HEK293T (cell line): Measurements from ENCODE around the gene MGAT5.

Experiments used
- CTCF ChIA-PET: fragments of 350-600 bp; formaldehyde crosslinking; extraction: SDS; loops from one replicate; lab custom pipeline; 2021; ENCODE audit warnings: antibody characterized with exemption, inconsistent platforms; lab: Yijun Ruan, JAX
- POLR2A ChIA-PET: fragments of 350-600 bp; formaldehyde crosslinking; extraction: SDS; loops from one replicate; lab custom pipeline; 2020; ENCODE audit warnings: antibody characterized with exemption, inconsistent platforms; lab: Yijun Ruan, JAX
- DNase-seq: peaks from one replicate; pipeline ENCODE4 v3.0.0; 2012; ENCODE audit warnings: mixed read lengths; ENCODE audit errors: extremely low spot score
- ARNT ChIP-seq: fragments of 450-650 bp; IDR thresholded peaks from 2 replicates; pipeline ENCODE4 v1.6.1; 2017; ENCODE audit warnings: mild to moderate bottlenecking
- BHLHE40 ChIP-seq: fragments of 450-650 bp; IDR thresholded peaks from 2 replicates; pipeline ENCODE4 v1.6.1; 2016; ENCODE audit warnings: mild to moderate bottlenecking, moderate library complexity, borderline replicate concordance
- CTBP1 ChIP-seq: fragments of 450-650 bp; IDR thresholded peaks from 2 replicates; pipeline ENCODE4 v1.6.1; 2016; ENCODE audit warnings: borderline replicate concordance
- ELF4 ChIP-seq: fragments of 450-650 bp; IDR thresholded peaks from 2 replicates; pipeline ENCODE4 v1.6.1; 2017; ENCODE audit warnings: antibody characterized with exemption
- FOXA1 ChIP-seq: fragments of 450-650 bp; IDR thresholded peaks from 2 replicates; pipeline ENCODE4 v1.6.1; 2016; ENCODE audit warnings: mild to moderate bottlenecking
- FOXK2 ChIP-seq: fragments of 450-650 bp; IDR thresholded peaks from 2 replicates; pipeline ENCODE4 v1.6.1; 2016; ENCODE audit warnings: mild to moderate bottlenecking
- FOXM1 ChIP-seq: fragments of 450-650 bp; IDR thresholded peaks from 2 replicates; pipeline ENCODE4 v1.6.1; 2017; ENCODE audit warnings: mild to moderate bottlenecking, borderline replicate concordance
- HDGF ChIP-seq: fragments of 450-650 bp; IDR thresholded peaks from 2 replicates; pipeline ENCODE4 v1.6.1; 2017; ENCODE audit warnings: antibody characterized with exemption, borderline replicate concordance
- L3MBTL2 ChIP-seq: fragments of 450-650 bp; conservative IDR thresholded peaks from 2 replicates; pipeline ENCODE4 v1.6.1; 2016; ENCODE audit warnings: mild to moderate bottlenecking
- LEF1 ChIP-seq: fragments of 450-650 bp; IDR thresholded peaks from 2 replicates; pipeline ENCODE4 v1.6.1; 2017; ENCODE audit warnings: mild to moderate bottlenecking, borderline replicate concordance
- NFRKB ChIP-seq: fragments of 450-650 bp; IDR thresholded peaks from 2 replicates; pipeline ENCODE4 v1.6.1; 2016; ENCODE audit warnings: mild to moderate bottlenecking, moderate library complexity
- PKNOX1 ChIP-seq: fragments of 450-650 bp; IDR thresholded peaks from 2 replicates; pipeline ENCODE4 v1.6.1; 2016
- SP1 ChIP-seq: fragments of 450-650 bp; IDR thresholded peaks from 2 replicates; pipeline ENCODE4 v1.6.1; 2017
- SUZ12 ChIP-seq: fragments of 450-650 bp; IDR thresholded peaks from 2 replicates; pipeline ENCODE4 v1.6.1; 2016; ENCODE audit warnings: mild to moderate bottlenecking
- TARDBP ChIP-seq: fragments of 450-650 bp; IDR thresholded peaks from 2 replicates; pipeline ENCODE4 v1.6.1; 2016
- ZNF384 ChIP-seq: fragments of 450-650 bp; IDR thresholded peaks from 2 replicates; pipeline ENCODE4 v1.6.1; 2016

MGAT5 gene

GRCh38 chr2:134359367-134360081 lies 105.7 kb downstream of the MGAT5 start:
- no peak for DNase-seq
- CTCF ChIA-PET, result no interaction called here
- POLR2A ChIA-PET, result no interaction called here
- no peak for TF ChIP-seq FOXM1
- no peak for TF ChIP-seq LEF1
- TF ChIP-seq BHLHE40, result no peak
- TF ChIP-seq PKNOX1, result no peak
- no peak for TF ChIP-seq HDGF
- no peak for TF ChIP-seq SP1
- TF ChIP-seq L3MBTL2, result no peak
- no peak for TF ChIP-seq FOXA1
- TF ChIP-seq ARNT, result no peak
- no peak for TF ChIP-seq NFRKB
- TF ChIP-seq FOXK2, result no peak
- TF ChIP-seq ELF4, result no peak
- no peak for TF ChIP-seq TARDBP
- no peak for TF ChIP-seq SUZ12
- no peak for TF ChIP-seq CTBP1
- no peak for TF ChIP-seq ZNF384

GRCh38 chr2:134360745-134361487 lies 107.0 kb downstream of the MGAT5 start:
- POLR2A ChIA-PET, result no interaction called here
- CTCF ChIA-PET, result interaction anchor here (0.5 kb wide), 1 partner anchor 868 kb away, joined by 5 read pairs; no protein-coding TSS in a partner anchor
- DNase-seq, result no peak
- TF ChIP-seq ZNF384 (no peak), LEF1 (no peak), ARNT (no peak), FOXA1 (no peak), FOXM1 (no peak), BHLHE40 (no peak), TARDBP (no peak), PKNOX1 (no peak), HDGF (no peak), L3MBTL2 (no peak), SUZ12 (no peak)

GRCh38 chr2:134361648-134362047 lies 107.8 kb downstream of the MGAT5 start:
- CTCF ChIA-PET, result no interaction called here
- POLR2A ChIA-PET, result no interaction called here
- TF ChIP-seq FOXA1, result no peak
- TF ChIP-seq ZNF384, result no peak
- no peak for TF ChIP-seq NFRKB
- no peak for TF ChIP-seq ELF4
- no peak for TF ChIP-seq ARNT
- no peak for TF ChIP-seq PKNOX1
- TF ChIP-seq SUZ12, result no peak
- no peak for TF ChIP-seq HDGF
- TF ChIP-seq SP1, result no peak
- TF ChIP-seq FOXK2, result no peak
- no peak for TF ChIP-seq BHLHE40
- TF ChIP-seq LEF1, result no peak
- TF ChIP-seq CTBP1, result no peak
- no peak for TF ChIP-seq L3MBTL2
- TF ChIP-seq FOXM1, result no peak
- no peak for TF ChIP-seq TARDBP
- no peak for DNase-seq

GRCh38 chr2:134362152-134362668 lies 108.3 kb downstream of the MGAT5 start:
- ChIA-PET POLR2A (no interaction called here), CTCF (no interaction called here)
- no peak for TF ChIP-seq FOXA1
- TF ChIP-seq NFRKB, result no peak
- no peak for TF ChIP-seq FOXK2
- no peak for TF ChIP-seq L3MBTL2
- no peak for TF ChIP-seq PKNOX1
- no peak for TF ChIP-seq SP1
- TF ChIP-seq FOXM1, result no peak
- no peak for DNase-seq

GRCh38 chr2:134362740-134363139 lies 108.9 kb downstream of the MGAT5 start:
- ChIA-PET POLR2A (no interaction called here), CTCF (no interaction called here)
- DNase-seq, result no peak
- TF ChIP-seq L3MBTL2, result no peak
- no peak for TF ChIP-seq TARDBP
- TF ChIP-seq ARNT, result no peak
- TF ChIP-seq FOXA1, result no peak
- no peak for TF ChIP-seq HDGF
- TF ChIP-seq FOXK2, result no peak
